ENCODE measurements around the gene EEF2K. TPM values are rescaled to one million over a fixed set of nuclear protein-coding genes. Genes with fewer than 3 reads are reported as not detected.
A peak's percentile ranks its signal among the peaks of the same experiment; 100 is the strongest.

EEF2K gene
- polyA plus RNA-seq, 2 of the 4 experiments (the other 2 are of a cell fraction) = 8.2 to 9.4 TPM

- no peak for TF ChIP-seq HEYL (CRISPR knock-in tag; IDR thresholded peaks at IDR 0.05)
- no peak for TF ChIP-seq USF2 (IDR thresholded peaks at IDR 0.05)
- TF ChIP-seq PHF8 (IDR thresholded peaks at IDR 0.05; ENCODE audit: borderline replicate concordance, low read depth) = no peak
- TF ChIP-seq ZNF302 (CRISPR knock-in tag; IDR thresholded peaks at IDR 0.05) = no peak
- no peak for TF ChIP-seq BCL3 (IDR thresholded peaks at IDR 0.05)
- no peak for TF ChIP-seq JUNB (IDR thresholded peaks at IDR 0.05)
Measured at GRCh38 chr16:22190081-22190775, 15.8 kb upstream of the EEF2K start (continued).

GRCh38 chr16:22190776-22191531 is 15.1 kb upstream of the EEF2K start:
- peak overlapping the region; percentile 82 to 88 for H3K27ac ChIP-seq
- POLR2A ChIA-PET = interaction anchor here (0.5 to 2.1 kb wide), 10 partner anchors 8 to 1233 kb away, joined by 3 to 7 read pairs (median 4); partner anchors contain the start of gene UQCRC2
- no peak for TF ChIP-seq EHMT2 (IDR thresholded peaks at IDR 0.05; ENCODE audit: low read depth)
- no peak for TF ChIP-seq CHD4 (IDR thresholded peaks at IDR 0.05; ENCODE audit: borderline replicate concordance)
- peak; percentile 65; the same call in 1 of the 2 replicates for TF ChIP-seq PHF8 (IDR thresholded peaks at IDR 0.05; ENCODE audit: borderline replicate concordance, low read depth)
- TF ChIP-seq HEYL (CRISPR knock-in tag; IDR thresholded peaks at IDR 0.05) = no peak
- TF ChIP-seq POLR2A (IDR thresholded peaks at IDR 0.05; ENCODE audit: low read length) = peak; percentile 63
- no peak for TF ChIP-seq E2F6 (IDR thresholded peaks at IDR 0.05; ENCODE audit: borderline replicate concordance, low read depth)
- TF ChIP-seq ESRRA (IDR thresholded peaks at IDR 0.05; ENCODE audit: borderline replicate concordance, low read length) = no peak
- TF ChIP-seq CHD2 (IDR thresholded peaks at IDR 0.05; ENCODE audit: low read length, partially characterized antibody) = no peak
- TF ChIP-seq CEBPB (IDR thresholded peaks at IDR 0.05) = no peak
- TF ChIP-seq MYC (IDR thresholded peaks at IDR 0.05; ENCODE audit: borderline replicate concordance, low read length) = 0 out of 2 replicates have a peak, but pooled peaks have one; percentile 34
- 2% methylated on average over 25 of the region's 43 CpGs for WGBS (ENCODE audit: missing lambda C conversion rate)
- DNase-seq (ENCODE audit: low read depth in 1 of 2, low spot score in 1 of 2) (peak; percentile 91 to 97), FAIRE-seq (no peak), ATAC-seq (peak; percentile 66 to 81)
- H3K4me1 ChIP-seq = peaks cover 14% of the 10 kb centered on the region
- CTCF ChIA-PET = interaction anchor here (0.5 to 24.4 kb wide), 7 partner anchors 8 to 905 kb away, joined by 3 to 320 read pairs (median 3); partner anchors contain the start of genes EEF2K, POLR3E and UQCRC2
- H3K4me3 ChIP-seq = peak overlapping the region; percentile 80
- H3K4me2 ChIP-seq = peak overlapping the region; percentile 76
- no peaks in the 10 kb centered on the region for H3K9me3 ChIP-seq

- 20% methylated on average over 9 of the region's 9 CpGs for WGBS (ENCODE audit: missing lambda C conversion rate)
- Histone ChIP-seq H3K4me3 (peak overlapping the region; percentile 49), H3K27ac (peak overlapping the region; percentile 82 to 88), H3K9me3 (no peaks in the 10 kb centered on the region), H3K4me1 (peaks cover 14% of the 10 kb centered on the region), H3K4me2 (peak overlapping the region; percentile 76)
- FAIRE-seq (no peak), ATAC-seq (no peak), DNase-seq (ENCODE audit: low read depth in 1 of 2, low spot score in 1 of 2) (peak in 1 of 2 experiments; percentile 35)
- CTCF ChIA-PET = interaction anchor here (0.8 to 24.4 kb wide), 7 partner anchors 8 to 535 kb away, joined by 3 to 320 read pairs (median 3); partner anchors contain the start of genes EEF2K, POLR3E and UQCRC2
- POLR2A ChIA-PET = interaction anchor here (0.6 to 2.1 kb wide), 9 partner anchors 8 to 1234 kb away, joined by 3 to 7 read pairs (median 4); partner anchors contain the start of gene UQCRC2
- TF ChIP-seq BCL3 (IDR thresholded peaks at IDR 0.05) (0 out of 3 replicates have a peak, but pooled peaks have one; percentile 23), HOXB13 (CRISPR knock-in tag; IDR thresholded peaks at IDR 0.05; ENCODE audit: low read depth) (no peak)
Measured at GRCh38 chr16:22191532-22192260, 14.4 kb upstream of the EEF2K start.
